Endothelial cell of umbilical vein (primary cell): ENCODE results near the gene DIP2C. TPM values are rescaled to one million over a fixed set of nuclear protein-coding genes. Genes with fewer than 3 reads are reported as not detected.

Experiments used
- BruUV-seq: library from RNA; stranded (reverse); fragments of 400-500 nt; replicated peaks from 2 replicates; lab custom pipeline; 2021; lab: Mats Ljungman, UMichigan
- CTCF ChIA-PET: fragments of 300-600, 350-600 bp; sonication (Branson Sonifier 250); formaldehyde crosslinking; loops from one replicate; lab custom pipeline; 2021; ENCODE audit warnings: antibody characterized with exemption, inconsistent platforms; lab: Charles Lee
- POLR2A ChIA-PET: fragments of 300-600, 350-600 bp; sonication (Branson Sonifier 250); formaldehyde crosslinking; loops from one replicate; lab custom pipeline; 2021; ENCODE audit warnings: antibody characterized with exemption, inconsistent platforms; lab: Charles Lee
- DNase-seq: peaks from one replicate; pipeline ENCODE4 v3.0.0-alpha.2; 2011; ENCODE audit warnings: low read depth, low spot score
- FAIRE-seq: peaks from 2 replicates; lab custom pipeline; 2011; peaks lifted over from hg19 to GRCh38; lab: Jason Lieb, UNC
- H2AFZ ChIP-seq: 2 replicates; pipeline ENCODE4 v1.6.0; 2012; ENCODE audit warnings: low read depth, low read length, control low read depth, inconsistent platforms
- H3K27ac ChIP-seq: 2 replicates; pipeline ENCODE4 v1.5.1; 2011; ENCODE audit warnings: low read depth, mild to moderate bottlenecking, control low read depth, low read length, moderate library complexity; ENCODE audit not compliant: insufficient read depth
- H3K27me3 ChIP-seq, 2 experiments: 2 replicates each; pipeline versions ENCODE4 v1.6.0 to v1.6.1; 2011; ENCODE audit warnings: low read length in 2 of 2, mixed read lengths in 1 of 2; ENCODE audit not compliant: control insufficient read depth in 2 of 2, insufficient read depth in 2 of 2
- H3K36me3 ChIP-seq, 2 experiments: 2 replicates in 1 of 2; 3 replicates in 1 of 2; pipeline ENCODE4 v1.5.1; 2011; ENCODE audit warnings: low read length in 2 of 2, mild to moderate bottlenecking in 1 of 2, moderate library complexity in 1 of 2; ENCODE audit not compliant: control insufficient read depth in 2 of 2, insufficient read depth in 2 of 2; ENCODE audit errors: extremely low read depth in 1 of 2
- H3K4me1 ChIP-seq: 3 replicates; pipeline ENCODE4 v1.5.1; 2011; ENCODE audit warnings: mild to moderate bottlenecking, low read length; ENCODE audit not compliant: control insufficient read depth, insufficient read depth; ENCODE audit errors: extremely low read depth
- H3K4me2 ChIP-seq: 2 replicates; pipeline ENCODE4 v1.6.1; 2011; ENCODE audit warnings: low read length, control low read depth, mixed read lengths; ENCODE audit not compliant: insufficient read depth
- H3K4me3 ChIP-seq, 3 experiments: fragments of 200-600 bp in 1 of 3; sonication (generic), shearing (Covaris generic) in 1 of 3; replicated peaks in 1 of 3; 2 replicates each; pipeline ENCODE4 v1.5.1; 2011 to 2016; ENCODE audit warnings: control low read depth in 3 of 3, low read length in 3 of 3, mild to moderate bottlenecking in 2 of 3, inconsistent platforms in 1 of 3, low read depth in 1 of 3, moderate library complexity in 1 of 3; ENCODE audit not compliant: insufficient read depth in 1 of 3
- H3K79me2 ChIP-seq: 2 replicates; pipeline ENCODE4 v1.6.0; 2012; ENCODE audit warnings: low read length, inconsistent platforms; ENCODE audit not compliant: control insufficient read depth, insufficient read depth
- H3K9ac ChIP-seq: replicated peaks from 2 replicates; pipeline ENCODE3; 2011; ENCODE audit warnings: low read length, control low read depth; ENCODE audit not compliant: insufficient read depth; ENCODE audit errors: extremely low read depth
- H3K9me1 ChIP-seq: replicated peaks from 3 replicates; pipeline ENCODE4 v1.6.0; 2011; ENCODE audit warnings: mild to moderate bottlenecking, low read length; ENCODE audit not compliant: control insufficient read depth, insufficient read depth; ENCODE audit errors: extremely low read depth
- H3K9me3 ChIP-seq: replicated peaks from 2 replicates; pipeline ENCODE4 v1.5.1; 2012; ENCODE audit warnings: low read length, inconsistent platforms; ENCODE audit not compliant: control insufficient read depth, insufficient read depth
- H4K20me1 ChIP-seq: replicated peaks from 2 replicates; pipeline ENCODE3; 2011; ENCODE audit warnings: mild to moderate bottlenecking, low read length; ENCODE audit not compliant: control insufficient read depth, insufficient read depth; ENCODE audit errors: extremely low read depth
- CTCF ChIP-seq, 2 donors: IDR thresholded peaks; 1 replicate in 1 of 2; 2 replicates in 1 of 2; pipeline ENCODE4 v1.5.1; 2011; ENCODE audit warnings: low read length in 2 of 2, mild to moderate bottlenecking in 2 of 2, moderate library complexity in 2 of 2, control low read depth in 1 of 2, inconsistent platforms in 1 of 2, low read depth in 1 of 2; ENCODE audit not compliant: insufficient read depth in 1 of 2; ENCODE audit errors: extremely low read depth in 1 of 2
- EZH2 ChIP-seq: IDR thresholded peaks from 2 replicates; pipeline ENCODE4 v1.6.1; 2012; ENCODE audit warnings: borderline replicate concordance, low read depth, mild to moderate bottlenecking, moderate library complexity, low read length, inconsistent platforms; ENCODE audit not compliant: severe bottlenecking
- FOS ChIP-seq: IDR thresholded peaks from 2 replicates; pipeline ENCODE4 v1.6.1; 2011; ENCODE audit warnings: mild to moderate bottlenecking, low read length, moderate library complexity, borderline replicate concordance; ENCODE audit not compliant: insufficient read depth
- GATA2 ChIP-seq: IDR thresholded peaks from 2 replicates; pipeline ENCODE4 v1.7.0; 2011; ENCODE audit warnings: low read depth, mild to moderate bottlenecking, moderate library complexity, mixed read lengths, low read length; ENCODE audit not compliant: insufficient read length, insufficient read depth
- JUN ChIP-seq: IDR thresholded peaks from 2 replicates; pipeline ENCODE4 v1.6.1; 2011; ENCODE audit warnings: borderline replicate concordance, low read depth; ENCODE audit not compliant: insufficient read length, insufficient read depth
- MAX ChIP-seq: IDR thresholded peaks from 2 replicates; pipeline ENCODE4 v1.6.1; 2011; ENCODE audit not compliant: insufficient read depth, insufficient read length
- MYC ChIP-seq: IDR thresholded peaks from one replicate; pipeline ENCODE4 v1.6.1; 2011; ENCODE audit warnings: mild to moderate bottlenecking, low read depth, low read length
- POLR2A ChIP-seq: IDR thresholded peaks from 2 replicates; pipeline ENCODE4 v1.6.1; 2012; ENCODE audit warnings: low read depth, mild to moderate bottlenecking, control low read depth, low read length
- POLR2AphosphoS5 ChIP-seq: IDR thresholded peaks from 2 replicates; pipeline ENCODE4 v1.6.1; 2012; ENCODE audit warnings: low read depth, mild to moderate bottlenecking, control low read depth, low read length, moderate library complexity; ENCODE audit not compliant: insufficient read depth
- dilution Hi-C: fragments of 300-500 bp; cut with MboI; formaldehyde crosslinking; loops from one replicate; pipeline ENCODE4 v1.15.0; 2019; ENCODE audit warnings: low sequenced_read_pairs; ENCODE audit not compliant: extremely low pct_ligation_motif_present
- intact Hi-C: fragments of 100-400 bp; cut with micrococcal nuclease; formaldehyde crosslinking; loops from one replicate; pipeline ENCODE4 v1.10.0; 2022
- polyA plus RNA-seq, 4 experiments: library from polyadenylated mRNA; depleted of rRNA in 3 of 4; stranded (reverse) in 3 of 4; unstranded in 1 of 4; fragments of >200 nt; gene quantifications; 2 replicates each; pipeline versions ENCODE4 v1.2.1 to v1.2.3, GENCODE V29; 2011 to 2012; ENCODE audit warnings: missing spikeins in 1 of 4
- total RNA-seq: library from RNA; stranded (reverse); gene quantifications from 2 replicates; pipeline ENCODE4 v1.2.3, GENCODE V29; 2021

Gene DIP2C
- total and polyA plus RNA-seq, 2 donors (not counting 3 experiments of a cell fraction or from before 2014, with no cell fraction given): 3.6 to 10.7 TPM

GRCh38 chr10:625751-626711, 63.4 kb downstream of the DIP2C start:
- H3K4me3 ChIP-seq: no peak overlapping the region
- ChIA-PET POLR2A (no interaction called here), CTCF (no interaction called here)
- H3K27ac ChIP-seq: no peak overlapping the region
- H3K27me3 ChIP-seq: no peaks in the 10 kb centered on the region
- H3K4me2 ChIP-seq: no peak overlapping the region
- no peaks in the 10 kb centered on the region for H3K9me3 ChIP-seq
- no peak for TF ChIP-seq POLR2AphosphoS5
- TF ChIP-seq MYC: no peak
- no peak for TF ChIP-seq EZH2
- no peak for TF ChIP-seq GATA2
- no peak for TF ChIP-seq POLR2A
- no peak for TF ChIP-seq MAX
- no peak for TF ChIP-seq FOS
- TF ChIP-seq JUN: no peak
- no peak for TF ChIP-seq CTCF (IDR thresholded peaks at IDR 0.05; ENCODE audit: extremely low read depth in 1 of 2, insufficient read depth in 1 of 2, low read depth in 1 of 2, low read length in 2 of 2)
- H3K4me1 ChIP-seq: no peaks in the 10 kb centered on the region
- dilution Hi-C loops (no loop called here), intact Hi-C loops (no loop called here)
- FAIRE-seq (no peak), DNase-seq (no peak)
- no peaks in the 10 kb centered on the region for H3K9me1 ChIP-seq
- H2AFZ ChIP-seq: no peak overlapping the region
- no TSS peak for BruUV-seq
- H3K36me3 ChIP-seq: no peaks in the 10 kb centered on the region
- H3K9ac ChIP-seq: no peak overlapping the region
- no peaks in the 10 kb centered on the region for H4K20me1 ChIP-seq
- no peaks in the 10 kb centered on the region for H3K79me2 ChIP-seq
